Mesendoderm (in vitro differentiated cells): ENCODE results near the gene MGME1.
A peak's percentile ranks its signal among the peaks of the same experiment; 100 is the strongest.

Source experiments
- DNase-seq: peaks from one replicate; pipeline ENCODE4 v3.0.0; 2013
- H2AK5ac ChIP-seq: 2 replicates; pipeline ENCODE4 v1.6.1; 2013; ENCODE audit warnings: low read length, inconsistent platforms
- H2BK120ac ChIP-seq: 2 replicates; pipeline ENCODE4 v1.6.1; 2013; ENCODE audit warnings: low read depth, mild to moderate bottlenecking, low read length, moderate library complexity, mixed read lengths
- H2BK15ac ChIP-seq: replicated peaks from 2 replicates; pipeline ENCODE4 v1.6.1; 2013; ENCODE audit warnings: low read depth, mild to moderate bottlenecking, moderate library complexity
- H2BK5ac ChIP-seq: 2 replicates; pipeline ENCODE4 v1.6.1; 2013; ENCODE audit warnings: low read length, inconsistent platforms
- H3K18ac ChIP-seq: 2 replicates; pipeline ENCODE4 v1.6.1; 2013; ENCODE audit warnings: mild to moderate bottlenecking, low read length, mixed read lengths
- H3K23ac ChIP-seq: one replicate; pipeline ENCODE4 v1.6.1; 2013; ENCODE audit warnings: low read length
- H3K27ac ChIP-seq: 2 replicates; pipeline ENCODE4 v1.5.1; 2013; ENCODE audit warnings: low read depth, mild to moderate bottlenecking, inconsistent platforms, low read length, moderate library complexity
- H3K27me3 ChIP-seq: 2 replicates; pipeline ENCODE4 v1.6.1; 2013; ENCODE audit warnings: low read length, control low read depth, mild to moderate bottlenecking, inconsistent platforms; ENCODE audit not compliant: insufficient read depth, poor library complexity
- H3K36me3 ChIP-seq: 2 replicates; pipeline ENCODE4 v1.6.1; 2013; ENCODE audit warnings: low read length, inconsistent platforms; ENCODE audit not compliant: control insufficient read depth, insufficient read depth
- H3K4ac ChIP-seq: one replicate; pipeline ENCODE4 v1.6.1; 2013; ENCODE audit warnings: low read depth, mild to moderate bottlenecking, low read length, moderate library complexity
- H3K4me1 ChIP-seq: 2 replicates; pipeline ENCODE4 v1.6.1; 2013; ENCODE audit warnings: low read depth, low read length, inconsistent platforms; ENCODE audit not compliant: control insufficient read depth
- H3K4me2 ChIP-seq: 2 replicates; pipeline ENCODE4 v1.6.1; 2013; ENCODE audit warnings: low read length
- H3K4me3 ChIP-seq: 2 replicates; pipeline ENCODE4 v1.5.1; 2013; ENCODE audit warnings: mild to moderate bottlenecking, low read length
- H3K56ac ChIP-seq: one replicate; pipeline ENCODE4 v1.6.1; 2013; ENCODE audit warnings: low read length
- H3K79me1 ChIP-seq: 2 replicates; pipeline ENCODE4 v1.6.1; 2013; ENCODE audit warnings: low read length, inconsistent platforms
- H3K79me2 ChIP-seq: 2 replicates; pipeline ENCODE4 v1.6.1; 2013; ENCODE audit warnings: mild to moderate bottlenecking, low read length; ENCODE audit not compliant: control insufficient read depth, insufficient read depth
- H3K9ac ChIP-seq: 2 replicates; pipeline ENCODE4 v1.6.1; 2013; ENCODE audit warnings: low read length, inconsistent platforms
- H4K5ac ChIP-seq: one replicate; pipeline ENCODE4 v1.6.1; 2013; ENCODE audit warnings: low read length
- H4K8ac ChIP-seq: one replicate; pipeline ENCODE4 v1.6.1; 2013; ENCODE audit warnings: low read depth, mild to moderate bottlenecking, control low read depth, low read length, moderate library complexity
- WGBS: extraction: QIAGEN DNeasy Blood & Tissue Kit; methylation state at CpG from one replicate; pipeline ENCODE4 v1.1.7; 2013; ENCODE audit warnings: low lambda C conversion rate, missing lambda C conversion rate; ENCODE audit not compliant: insufficient coverage; ENCODE audit errors: extremely low coverage; 5-methylcytosine and 5-hydroxymethylcytosine counted together

The MGME1 gene

GRCh38 chr20:17969278-17969883 is 563 bp downstream of the MGME1 start:
- H3K4me1 ChIP-seq: peaks cover 8% of the 10 kb centered on the region
- peak overlapping the region; percentile 95 for H3K56ac ChIP-seq
- peaks cover 90% of the 10 kb centered on the region for H3K79me2 ChIP-seq
- peak; percentile 86 for DNase-seq
- H2BK120ac ChIP-seq: peak overlapping the region; percentile 17
- peak overlapping the region; percentile 68 for H3K4me3 ChIP-seq
- H3K18ac ChIP-seq: peak overlapping the region; percentile 94
- no peaks in the 10 kb centered on the region for H3K36me3 ChIP-seq
- H3K27ac ChIP-seq: peak overlapping the region; percentile 98
- no peaks in the 10 kb centered on the region for H3K27me3 ChIP-seq
- peak overlapping the region; percentile 93 for H2BK5ac ChIP-seq
- no peaks in the 10 kb centered on the region for H3K79me1 ChIP-seq
- no peak overlapping the region for H3K23ac ChIP-seq
- no peak overlapping the region for H2BK15ac ChIP-seq
- no peak overlapping the region for H2AK5ac ChIP-seq
- peak overlapping the region; percentile 98 for H3K4ac ChIP-seq
- no peak overlapping the region for H4K5ac ChIP-seq
- no peak overlapping the region for H4K8ac ChIP-seq
- peak overlapping the region; percentile 93 for H3K9ac ChIP-seq
- no CpG with 5 or more reads among the region's 28 CpGs for WGBS
- peak overlapping the region; percentile 45 for H3K4me2 ChIP-seq

GRCh38 chr20:17969884-17970409 is 1.1 kb downstream of the MGME1 start:
- no peaks in the 10 kb centered on the region for H3K36me3 ChIP-seq
- H2BK120ac ChIP-seq: no peak overlapping the region
- no peak overlapping the region for H4K5ac ChIP-seq

GRCh38 chr20:17971300-17972013 is 2.6 kb downstream of the MGME1 start:
- Histone ChIP-seq H3K4me3 (peak overlapping the region; percentile 20), H2BK120ac (no peak overlapping the region), H4K8ac (no peak overlapping the region), H3K56ac (peak overlapping the region; percentile 68), H3K9ac (peak overlapping the region; percentile 58), H3K4ac (no peak overlapping the region), H3K27ac (no peak overlapping the region), H3K4me1 (no peaks in the 10 kb centered on the region), H2AK5ac (no peak overlapping the region), H2BK15ac (no peak overlapping the region), H3K79me1 (peaks cover 2% of the 10 kb centered on the region), H3K23ac (no peak overlapping the region), H3K27me3 (no peaks in the 10 kb centered on the region), H3K36me3 (peaks cover 3% of the 10 kb centered on the region), H2BK5ac (no peak overlapping the region), H3K18ac (peak overlapping the region; percentile 95), H4K5ac (no peak overlapping the region), H3K4me2 (peak overlapping the region; percentile 54), H3K79me2 (peaks cover 82% of the 10 kb centered on the region)
- DNase-seq: peak; percentile 84
- WGBS: no CpG with 5 or more reads among the region's 7 CpGs

More at GRCh38 chr20:17969884-17970409, 1.1 kb downstream of the MGME1 start:
- Histone ChIP-seq H3K27me3 (no peaks in the 10 kb centered on the region), H3K56ac (peak overlapping the region; percentile 95), H3K79me2 (peaks cover 88% of the 10 kb centered on the region), H3K27ac (peak overlapping the region; percentile 98), H3K4me3 (peak overlapping the region; percentile 68), H3K4me1 (peaks cover 4% of the 10 kb centered on the region), H3K23ac (no peak overlapping the region), H2BK5ac (peak overlapping the region; percentile 7), H3K4me2 (peak overlapping the region; percentile 28), H3K4ac (no peak overlapping the region), H3K9ac (peak overlapping the region; percentile 93), H2BK15ac (no peak overlapping the region), H3K79me1 (no peaks in the 10 kb centered on the region), H4K8ac (no peak overlapping the region), H2AK5ac (no peak overlapping the region), H3K18ac (peak overlapping the region; percentile 94)
- DNase-seq: peak; percentile 81
- WGBS: no CpG with 5 or more reads among the region's 9 CpGs

GRCh38 chr20:17972121-17972520 is 3.3 kb downstream of the MGME1 start:
- H2BK120ac ChIP-seq: no peak overlapping the region
- H3K18ac ChIP-seq: no peak overlapping the region
- no peak for DNase-seq
- H4K8ac ChIP-seq: no peak overlapping the region
- no peaks in the 10 kb centered on the region for H3K4me1 ChIP-seq
- H3K9ac ChIP-seq: peak overlapping the region; percentile 58
- no peak overlapping the region for H4K5ac ChIP-seq
- peak overlapping the region; percentile 31 for H3K4me2 ChIP-seq
- peaks cover 77% of the 10 kb centered on the region for H3K79me2 ChIP-seq
- H3K23ac ChIP-seq: no peak overlapping the region
- H3K27me3 ChIP-seq: no peaks in the 10 kb centered on the region
- H3K79me1 ChIP-seq: peaks cover 2% of the 10 kb centered on the region
- no peak overlapping the region for H3K56ac ChIP-seq
- no peak overlapping the region for H2AK5ac ChIP-seq
- H3K4ac ChIP-seq: no peak overlapping the region
- no CpG with 5 or more reads among the region's 2 CpGs for WGBS
- H3K27ac ChIP-seq: no peak overlapping the region
- H3K4me3 ChIP-seq: no peak overlapping the region
- no peak overlapping the region for H2BK5ac ChIP-seq
- peaks cover 3% of the 10 kb centered on the region for H3K36me3 ChIP-seq
- H2BK15ac ChIP-seq: no peak overlapping the region

GRCh38 chr20:17976305-17976704 is 7.5 kb downstream of the MGME1 start:
- no peak overlapping the region for H2BK5ac ChIP-seq
- H3K27me3 ChIP-seq: no peaks in the 10 kb centered on the region
- H2BK15ac ChIP-seq: no peak overlapping the region
- H2AK5ac ChIP-seq: no peak overlapping the region
- no peak overlapping the region for H4K5ac ChIP-seq
- H3K4ac ChIP-seq: no peak overlapping the region
- no peak for DNase-seq
- peaks cover 47% of the 10 kb centered on the region for H3K79me2 ChIP-seq
- H3K9ac ChIP-seq: no peak overlapping the region
- no peaks in the 10 kb centered on the region for H3K4me1 ChIP-seq
- no peak overlapping the region for H3K4me2 ChIP-seq
- H3K23ac ChIP-seq: no peak overlapping the region
- H3K18ac ChIP-seq: no peak overlapping the region
- no peak overlapping the region for H3K27ac ChIP-seq
- no peak overlapping the region for H4K8ac ChIP-seq
- H3K56ac ChIP-seq: no peak overlapping the region
- peaks cover 2% of the 10 kb centered on the region for H3K79me1 ChIP-seq
- no CpG with 5 or more reads among the region's 6 CpGs for WGBS
- H3K36me3 ChIP-seq: peaks cover 3% of the 10 kb centered on the region
- H2BK120ac ChIP-seq: no peak overlapping the region
- H3K4me3 ChIP-seq: no peak overlapping the region
